ENCODE results near the gene EFS. TPM values are rescaled to one million over a fixed set of nuclear protein-coding genes. Genes with fewer than 3 reads are reported as not detected.

The EFS gene
- total RNA-seq, 2 donors from 2014 or later: 69.9 to 96.4 TPM

DNA sequence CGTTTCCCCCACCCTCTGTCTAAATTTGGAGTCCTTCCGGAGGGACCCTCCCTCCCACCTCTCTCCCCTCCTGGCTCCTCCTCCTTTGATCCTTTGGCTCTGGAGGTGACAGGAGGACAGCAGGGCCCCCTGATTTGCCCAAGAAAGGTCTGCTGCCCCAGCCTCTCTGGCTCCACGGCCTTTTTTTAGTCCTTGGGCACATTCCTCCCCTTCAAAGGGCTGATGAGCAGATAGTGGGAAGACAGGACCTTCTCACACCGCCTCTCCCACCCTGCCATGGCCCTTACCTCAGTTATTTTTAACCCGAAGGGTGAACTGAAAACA lies 43.3 kb upstream of the EFS start:
- H3K4me1 Mint-ChIP-seq: no peaks in the 10 kb centered on the region
- TF ChIP-seq, protein P1, sequence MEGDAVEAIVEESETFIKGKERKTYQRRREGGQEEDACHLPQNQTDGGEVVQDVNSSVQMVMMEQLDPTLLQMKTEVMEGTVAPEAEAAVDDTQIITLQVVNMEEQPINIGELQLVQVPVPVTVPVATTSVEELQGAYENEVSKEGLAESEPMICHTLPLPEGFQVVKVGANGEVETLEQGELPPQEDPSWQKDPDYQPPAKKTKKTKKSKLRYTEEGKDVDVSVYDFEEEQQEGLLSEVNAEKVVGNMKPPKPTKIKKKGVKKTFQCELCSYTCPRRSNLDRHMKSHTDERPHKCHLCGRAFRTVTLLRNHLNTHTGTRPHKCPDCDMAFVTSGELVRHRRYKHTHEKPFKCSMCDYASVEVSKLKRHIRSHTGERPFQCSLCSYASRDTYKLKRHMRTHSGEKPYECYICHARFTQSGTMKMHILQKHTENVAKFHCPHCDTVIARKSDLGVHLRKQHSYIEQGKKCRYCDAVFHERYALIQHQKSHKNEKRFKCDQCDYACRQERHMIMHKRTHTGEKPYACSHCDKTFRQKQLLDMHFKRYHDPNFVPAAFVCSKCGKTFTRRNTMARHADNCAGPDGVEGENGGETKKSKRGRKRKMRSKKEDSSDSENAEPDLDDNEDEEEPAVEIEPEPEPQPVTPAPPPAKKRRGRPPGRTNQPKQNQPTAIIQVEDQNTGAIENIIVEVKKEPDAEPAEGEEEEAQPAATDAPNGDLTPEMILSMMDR (conservative IDR thresholded peaks at IDR 0.05): no peak
- DNase-seq: no peak
- no peaks in the 10 kb centered on the region for H3K36me3 ChIP-seq (ENCODE audit: control insufficient read depth, insufficient read depth, low read length)
- H3K27me3 ChIP-seq (ENCODE audit: control insufficient read depth, insufficient read depth, low read length, poor library complexity, severe bottlenecking): peaks cover 8% of the 10 kb centered on the region
- 82 to 100% methylated on average over 1 to 5 of the region's 5 CpGs for WGBS, 2 experiments (ENCODE audit: insufficient coverage in 1 of 2, insufficient read length in 1 of 2)
- no peaks in the 10 kb centered on the region for H3K9me3 ChIP-seq (ENCODE audit: control insufficient read depth, low read length)
- H3K4me3 ChIP-seq (ENCODE audit: low read length): no peak overlapping the region
- H3K27me3 Mint-ChIP-seq (ENCODE audit: insufficient read depth): peaks cover 36% of the 10 kb centered on the region
- H3K36me3 Mint-ChIP-seq (ENCODE audit: low read depth): no peaks in the 10 kb centered on the region
- no peak overlapping the region for H3K27ac ChIP-seq (ENCODE audit: low read depth, low read length)
- H3K27ac Mint-ChIP-seq: no peak overlapping the region
- H3K4me3 Mint-ChIP-seq: no peak overlapping the region
- H3K9ac ChIP-seq (ENCODE audit: extremely low read depth, low read length, poor library complexity, severe bottlenecking): no peak overlapping the region
- H3K9me3 Mint-ChIP-seq: no peaks in the 10 kb centered on the region
- no peaks in the 10 kb centered on the region for H3K4me1 ChIP-seq (ENCODE audit: control insufficient read depth, insufficient read depth, low read length)

DNA sequence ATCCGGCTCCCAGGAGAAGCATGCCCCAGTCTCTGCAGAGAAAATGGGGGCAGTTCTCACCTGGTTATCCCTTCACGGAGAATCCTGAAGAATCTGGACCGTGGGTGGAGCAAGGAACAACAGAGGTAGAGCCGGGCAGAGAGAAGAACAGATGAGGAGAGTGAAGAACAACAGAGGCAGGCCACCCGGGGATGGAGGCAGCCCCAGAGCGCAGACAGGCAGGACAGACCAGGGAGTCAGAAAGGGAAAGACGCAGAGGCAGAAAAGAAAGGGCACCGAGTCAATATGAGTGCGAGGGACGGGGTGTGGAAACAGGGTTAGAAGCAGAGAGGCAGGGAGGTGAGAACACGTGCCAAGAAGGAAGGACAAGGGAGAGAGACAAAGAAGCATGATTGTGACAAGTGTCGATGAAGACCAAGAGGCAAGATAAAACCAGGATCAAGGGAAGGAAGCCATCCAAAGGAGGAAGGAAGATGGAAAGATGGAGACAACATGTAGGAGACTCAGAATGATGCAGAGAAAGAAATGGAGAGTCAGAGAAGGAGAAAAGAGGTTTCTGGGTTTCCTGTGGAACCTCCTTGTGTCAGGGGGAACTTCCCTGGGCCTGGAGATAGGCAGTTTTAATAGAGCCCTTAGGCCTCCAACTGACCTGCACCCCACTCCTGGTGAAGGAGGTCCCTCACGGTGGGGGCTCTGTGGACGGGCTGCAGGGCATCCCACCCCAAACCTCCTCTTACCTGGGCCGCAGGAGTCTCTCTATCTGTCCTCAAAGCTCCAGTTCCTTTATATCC lies 42.7 kb upstream of the EFS start, which contains the start of gene MYH6:
TSS of gene MYH6 (minus strand) at position 758 of the 791 bp plus-strand sequence. CDS start 1,050 bp downstream, outside the sequence.
- H3K27me3 ChIP-seq (ENCODE audit: control insufficient read depth, insufficient read depth, low read length, poor library complexity, severe bottlenecking): peaks cover 8% of the 10 kb centered on the region
- no peak within 1 kb of the TSS for H3K9ac ChIP-seq (ENCODE audit: extremely low read depth, low read length, poor library complexity, severe bottlenecking)
- no peaks in the 10 kb centered on the region for H3K4me1 Mint-ChIP-seq
- DNase-seq: no peak
- H3K36me3 Mint-ChIP-seq (ENCODE audit: low read depth): no peaks in the 10 kb centered on the region
- H3K9me3 Mint-ChIP-seq: no peaks in the 10 kb centered on the region
- TF ChIP-seq, protein P1 (conservative IDR thresholded peaks at IDR 0.05): no peak
- no peaks in the 10 kb centered on the region for H3K36me3 ChIP-seq (ENCODE audit: control insufficient read depth, insufficient read depth, low read length)
- no peaks in the 10 kb centered on the region for H3K9me3 ChIP-seq (ENCODE audit: control insufficient read depth, low read length)
- no peaks in the 10 kb centered on the region for H3K4me1 ChIP-seq (ENCODE audit: control insufficient read depth, insufficient read depth, low read length)
- no peak within 1 kb of the TSS for H3K4me3 Mint-ChIP-seq
- no peak within 1 kb of the TSS for H3K27ac Mint-ChIP-seq
- 85 to 88% methylated on average over 11 to 15 of the region's 15 CpGs for WGBS, 2 experiments (ENCODE audit: insufficient coverage in 1 of 2, insufficient read length in 1 of 2)
- no peak within 1 kb of the TSS for H3K4me3 ChIP-seq (ENCODE audit: low read length)
- no peak within 1 kb of the TSS for H3K27ac ChIP-seq (ENCODE audit: low read depth, low read length)
- H3K27me3 Mint-ChIP-seq (ENCODE audit: insufficient read depth): peaks cover 39% of the 10 kb centered on the region

DNA sequence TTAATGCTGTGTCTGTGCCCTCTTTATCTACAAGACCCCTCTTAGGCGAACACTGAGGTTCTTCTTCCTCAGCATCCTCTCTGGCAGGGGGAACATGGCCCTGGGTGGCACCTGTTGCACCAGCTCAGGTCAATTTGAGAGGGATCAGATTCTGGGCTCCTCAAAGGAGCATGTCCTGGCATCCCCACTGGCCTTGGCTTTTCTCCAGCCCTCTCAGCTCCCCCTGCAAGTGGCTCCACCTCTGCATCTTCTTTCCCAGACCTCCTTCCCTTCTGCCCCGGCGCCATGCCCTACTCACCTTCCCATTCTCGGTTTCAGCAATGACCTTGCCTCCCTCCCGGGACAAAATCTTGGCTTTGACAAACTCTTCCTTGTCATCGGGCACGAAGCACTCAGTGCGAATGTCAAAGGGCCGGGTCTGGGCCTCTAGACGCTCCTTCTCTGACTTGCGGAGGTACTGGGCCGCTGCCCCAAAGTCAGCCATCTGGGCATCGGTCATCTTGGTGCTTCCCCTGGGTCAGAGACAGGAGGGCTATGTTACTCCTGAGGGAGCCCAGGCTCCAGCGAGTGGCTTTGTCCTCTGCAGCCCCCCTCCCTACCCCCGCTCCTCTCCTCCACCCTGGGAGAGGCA lies 41.9 kb upstream of the EFS start:
- Mint-ChIP-seq H3K27ac (no peak overlapping the region), H3K36me3 (ENCODE audit: low read depth) (no peaks in the 10 kb centered on the region), H3K4me3 (no peak overlapping the region), H3K9me3 (no peaks in the 10 kb centered on the region), H3K4me1 (no peaks in the 10 kb centered on the region), H3K27me3 (ENCODE audit: insufficient read depth) (peaks cover 44% of the 10 kb centered on the region)
- TF ChIP-seq, protein P1 (conservative IDR thresholded peaks at IDR 0.05): no peak
- H3K27ac ChIP-seq (ENCODE audit: low read depth, low read length): no peak overlapping the region
- peaks cover 8% of the 10 kb centered on the region for H3K27me3 ChIP-seq (ENCODE audit: control insufficient read depth, insufficient read depth, low read length, poor library complexity, severe bottlenecking)
- H3K4me3 ChIP-seq (ENCODE audit: low read length): no peak overlapping the region
- no peaks in the 10 kb centered on the region for H3K4me1 ChIP-seq (ENCODE audit: control insufficient read depth, insufficient read depth, low read length)
- no peaks in the 10 kb centered on the region for H3K9me3 ChIP-seq (ENCODE audit: control insufficient read depth, low read length)
- 88% methylated on average over 13 to 15 of the region's 15 CpGs for WGBS, 2 experiments (ENCODE audit: insufficient coverage in 1 of 2, insufficient read length in 1 of 2)
- no peak overlapping the region for H3K9ac ChIP-seq (ENCODE audit: extremely low read depth, low read length, poor library complexity, severe bottlenecking)
- DNase-seq: no peak
- H3K36me3 ChIP-seq (ENCODE audit: control insufficient read depth, insufficient read depth, low read length): no peaks in the 10 kb centered on the region
